ENCODE results near the gene PITRM1.
"Not testable (repeated sequence)": the region's sequence is repeated elsewhere in the genome, so short reads cannot be mapped to it uniquely, and the experiment has no call there.

The PITRM1 gene

DNA sequence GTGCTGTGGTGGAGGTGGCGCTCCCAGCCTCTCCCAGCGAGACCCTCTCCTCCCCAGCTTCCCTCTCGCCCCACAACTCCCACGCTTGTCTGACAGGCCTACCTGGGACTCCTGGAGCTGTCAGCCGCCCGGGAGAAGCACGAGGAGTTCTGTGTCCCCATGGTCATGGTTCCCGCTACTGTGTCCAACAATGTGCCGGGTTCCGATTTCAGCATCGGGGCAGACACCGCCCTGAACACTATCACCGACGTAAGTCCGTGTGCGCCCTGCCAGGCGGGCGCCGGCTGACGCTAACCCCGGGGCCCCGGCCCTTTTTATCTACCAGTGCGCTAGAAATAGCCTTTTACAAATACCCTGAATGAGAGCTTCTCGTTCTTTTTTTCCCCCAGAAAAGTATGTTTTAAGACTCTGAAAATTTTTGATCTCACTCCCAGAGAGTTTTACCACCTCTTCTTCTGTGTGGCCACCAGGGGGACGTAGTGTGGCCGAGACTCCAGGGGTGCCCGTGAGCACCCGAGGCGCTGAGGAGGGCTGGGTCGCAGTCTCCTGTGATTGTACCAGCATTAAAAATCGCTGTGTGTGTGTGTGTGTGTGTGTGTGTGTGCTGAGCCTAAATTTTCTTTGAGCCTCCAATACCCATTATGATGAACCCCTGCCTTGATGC is 52.7 kb downstream of the PITRM1 start:
- peak; percentile 21 for DNase-seq

DNA sequence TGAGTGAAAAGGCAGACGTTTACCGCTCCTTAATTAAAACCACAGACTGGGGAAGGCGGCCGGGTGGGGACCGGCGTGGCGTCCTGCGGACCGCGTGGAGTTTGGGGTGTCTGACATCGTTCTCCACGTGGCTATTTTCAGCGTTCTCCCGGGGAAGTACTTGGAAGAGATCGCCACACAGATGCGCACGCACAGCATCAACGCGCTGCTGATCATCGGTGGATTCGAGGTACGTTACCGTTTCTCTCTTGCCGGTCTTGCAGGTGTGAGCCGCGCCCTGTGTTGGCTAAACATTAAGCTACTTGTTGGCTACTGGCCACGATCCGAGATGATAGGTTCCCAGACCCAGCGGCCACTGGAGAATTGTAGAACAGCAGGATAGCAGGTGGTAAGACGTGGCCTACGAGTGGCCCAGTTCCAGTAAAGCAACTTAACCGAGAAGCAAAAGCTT is 53.9 kb downstream of the PITRM1 start:
- DNase-seq, result no peak

- no peak for DNase-seq
These were observed 55.1 kb downstream of the PITRM1 start for GRCh38 chr10:3117486-3117885.

DNA sequence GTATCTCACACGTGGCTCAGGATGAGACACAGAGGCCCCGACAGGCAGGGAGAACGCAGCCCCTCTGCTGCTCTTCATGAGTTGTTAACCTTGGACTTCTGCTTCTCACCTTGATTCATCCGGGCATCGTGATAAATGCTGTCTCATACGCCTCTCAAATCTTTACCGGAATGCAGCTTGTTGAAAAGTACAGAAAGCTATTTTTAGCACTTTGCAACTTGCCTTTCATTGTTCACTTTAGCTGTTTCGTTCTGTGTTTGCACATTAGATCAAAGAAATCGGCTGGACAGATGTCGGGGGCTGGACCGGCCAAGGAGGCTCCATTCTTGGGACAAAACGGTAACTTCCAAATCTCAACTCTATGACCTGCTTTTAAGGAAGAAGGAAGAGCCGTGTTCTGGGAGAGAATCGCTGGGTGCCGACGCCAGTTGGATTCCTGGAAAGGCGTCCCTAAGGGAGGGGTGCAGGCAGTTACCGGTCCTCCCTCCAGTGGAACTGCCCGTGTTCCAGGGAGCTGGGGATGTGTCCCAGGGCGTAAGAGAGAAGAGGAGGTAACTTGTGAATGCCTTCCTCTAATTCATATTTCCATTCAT is 56.0 kb downstream of the PITRM1 start:
- DNase-seq, result no peak

DNA sequence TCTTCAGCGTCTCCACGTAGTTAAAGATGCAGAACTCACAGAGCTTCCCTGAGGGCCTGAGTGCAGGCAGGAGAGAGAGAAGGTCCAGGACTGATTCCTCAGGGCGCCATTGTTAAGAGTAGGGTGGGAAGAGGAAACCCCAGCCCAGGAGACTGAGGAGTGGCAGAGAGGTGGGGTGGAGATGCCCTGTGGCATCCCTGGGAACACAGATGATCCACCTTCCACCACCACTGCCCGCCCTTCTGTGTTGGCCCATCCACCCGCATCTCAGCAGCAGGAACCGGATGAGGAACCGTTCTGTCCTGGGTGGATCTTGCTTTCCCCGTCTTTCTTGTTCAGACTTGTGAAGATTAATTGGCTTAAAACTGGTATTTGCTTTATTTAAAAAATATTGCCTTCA is 56.9 kb downstream of the PITRM1 start:
- DNase-seq, result no peak

- no peak for DNase-seq
These were observed 59.2 kb downstream of the PITRM1 start for GRCh38 chr10:3113343-3113720.

- DNase-seq, result no peak
These were observed 60.9 kb downstream of the PITRM1 start for GRCh38 chr10:3111621-3112163.

DNA sequence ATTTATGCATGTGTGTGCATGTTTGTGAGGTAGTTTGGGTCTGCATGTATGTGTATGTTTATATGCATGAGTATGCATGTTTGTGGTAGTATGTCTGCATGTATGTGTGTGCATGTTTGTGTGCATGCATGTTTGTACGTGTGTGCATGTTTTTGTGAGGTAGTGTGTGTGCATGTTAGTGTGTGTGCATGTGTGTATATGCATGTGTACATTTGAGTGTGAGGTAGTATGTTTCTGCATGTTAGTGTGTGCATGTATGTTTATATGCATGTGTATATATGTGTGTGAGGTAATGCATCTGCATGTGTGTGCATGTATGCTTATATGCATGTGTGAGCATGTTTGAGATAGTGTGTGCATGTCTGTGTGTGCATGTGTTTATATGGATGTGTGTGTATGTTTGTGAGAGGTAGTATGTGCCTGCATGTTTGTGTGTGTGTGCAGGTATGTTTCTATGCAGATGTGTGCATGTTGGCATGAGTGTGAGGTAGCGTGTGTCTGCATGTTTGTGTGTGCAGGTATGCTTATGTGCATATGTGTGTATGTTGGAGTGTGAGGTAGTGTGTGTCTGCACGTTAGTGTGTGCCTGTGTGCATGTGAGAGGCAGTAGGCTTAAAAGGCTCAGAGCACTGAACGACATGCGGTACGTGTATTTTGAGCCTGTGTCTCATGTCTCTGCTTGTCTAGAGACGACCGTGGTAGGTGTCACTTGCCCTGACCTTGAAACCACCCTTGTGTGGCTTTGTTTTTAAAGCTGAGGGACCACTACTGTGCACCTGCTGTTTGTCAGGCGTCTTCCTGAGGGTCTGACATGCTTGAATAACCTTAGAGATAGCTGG is 61.6 kb downstream of the PITRM1 start:
- DNase-seq, result no peak

DNA sequence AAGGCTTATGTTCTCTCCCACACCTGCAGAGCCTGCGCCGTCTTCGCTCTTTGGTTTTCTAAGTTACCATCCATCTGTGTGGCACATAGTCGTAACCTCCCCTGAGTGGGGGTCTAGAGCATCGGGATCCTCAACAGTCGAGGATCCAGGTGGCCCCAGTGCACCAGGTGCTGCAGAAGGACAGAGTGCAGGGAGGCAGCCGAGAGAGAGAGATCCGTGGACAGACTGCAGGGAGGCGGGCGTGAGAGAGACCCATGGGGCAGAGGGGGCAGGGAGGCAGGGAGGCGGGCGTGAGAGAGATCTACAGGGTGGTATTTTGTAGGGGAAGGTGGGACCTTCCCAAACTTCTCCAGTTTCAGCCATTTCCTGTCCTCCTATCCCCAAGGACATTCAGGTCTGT is 62.9 kb downstream of the PITRM1 start:
- DNase-seq, result no peak

GRCh38 chr10:3109196-3109595 is 63.4 kb downstream of the PITRM1 start:
- DNase-seq, result no peak

DNA sequence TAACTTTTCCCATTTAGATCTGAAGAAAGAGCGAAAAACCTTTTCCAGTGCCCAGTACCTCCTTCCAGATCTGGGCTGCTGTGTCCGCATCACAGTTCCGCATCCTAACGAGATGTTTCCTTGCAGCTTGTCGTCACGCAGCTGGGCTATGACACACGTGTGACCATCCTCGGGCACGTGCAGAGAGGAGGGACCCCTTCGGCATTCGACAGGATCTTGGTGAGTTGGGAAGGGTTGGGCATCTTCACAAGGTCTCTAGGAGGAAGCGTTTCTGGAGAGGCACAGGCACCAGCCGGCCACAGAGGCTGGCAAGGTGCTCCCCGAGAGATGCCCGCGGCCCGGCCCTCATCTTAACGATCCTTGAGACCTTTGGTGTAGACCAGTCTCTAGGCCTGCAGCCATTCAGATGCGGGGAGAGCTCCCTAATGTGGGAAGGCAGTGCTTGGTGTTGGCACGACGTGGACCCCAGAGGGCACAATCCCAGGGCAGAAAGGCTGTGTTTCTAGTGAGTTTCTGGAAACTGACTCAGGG is 63.9 kb downstream of the PITRM1 start:
- no peak for DNase-seq

DNA sequence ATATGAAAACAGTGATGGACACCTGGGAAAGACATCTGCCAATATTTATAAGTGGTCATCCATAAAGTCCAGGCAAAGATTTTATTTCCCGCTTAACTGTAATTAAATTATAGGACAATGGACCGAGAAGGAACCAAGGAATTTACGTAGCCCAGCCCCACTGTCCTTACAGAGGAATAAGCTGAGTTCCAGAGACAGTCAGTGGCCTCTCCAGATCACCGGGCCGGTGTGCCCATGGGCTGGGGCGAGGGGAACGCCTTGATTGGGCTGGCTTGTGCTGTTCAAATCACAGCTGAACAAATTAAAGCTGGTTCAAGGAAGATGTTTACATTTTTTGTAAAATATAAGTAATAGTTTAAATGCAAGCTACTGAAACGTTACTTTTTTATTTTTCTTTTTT is 64.5 kb downstream of the PITRM1 start:
- DNase-seq, result no peak

GRCh38 chr10:3107426-3107961 is 65.1 kb downstream of the PITRM1 start:
- peak; percentile 70 for DNase-seq

GRCh38 chr10:3106928-3107425 is 65.6 kb downstream of the PITRM1 start:
- DNase-seq, result peak; percentile 19

GRCh38 chr10:3106328-3106727 is 66.3 kb downstream of the PITRM1 start:
- not testable (repeated sequence) for DNase-seq

- no peak for DNase-seq
These were observed 66.7 kb downstream of the PITRM1 start for GRCh38 chr10:3105905-3106304.

DNA sequence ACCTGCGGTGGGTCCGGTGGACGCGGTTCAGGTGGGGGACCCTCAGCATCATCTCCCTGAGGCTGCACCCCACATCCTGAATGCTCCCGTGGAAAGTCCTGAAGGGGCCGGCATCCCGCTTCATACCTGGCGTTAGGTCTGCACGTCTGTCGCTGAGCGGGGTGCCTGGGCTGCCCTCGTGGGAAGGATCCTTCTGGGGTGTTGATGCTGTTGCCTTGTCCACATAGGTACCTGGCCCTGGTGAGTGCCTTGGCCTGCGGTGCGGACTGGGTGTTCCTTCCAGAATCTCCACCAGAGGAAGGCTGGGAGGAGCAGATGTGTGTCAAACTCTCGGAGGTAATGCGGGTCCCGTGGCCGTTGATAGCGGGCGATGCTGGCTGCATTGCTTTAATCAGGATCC is 67.4 kb downstream of the PITRM1 start:
- DNase-seq, result no peak

DNA sequence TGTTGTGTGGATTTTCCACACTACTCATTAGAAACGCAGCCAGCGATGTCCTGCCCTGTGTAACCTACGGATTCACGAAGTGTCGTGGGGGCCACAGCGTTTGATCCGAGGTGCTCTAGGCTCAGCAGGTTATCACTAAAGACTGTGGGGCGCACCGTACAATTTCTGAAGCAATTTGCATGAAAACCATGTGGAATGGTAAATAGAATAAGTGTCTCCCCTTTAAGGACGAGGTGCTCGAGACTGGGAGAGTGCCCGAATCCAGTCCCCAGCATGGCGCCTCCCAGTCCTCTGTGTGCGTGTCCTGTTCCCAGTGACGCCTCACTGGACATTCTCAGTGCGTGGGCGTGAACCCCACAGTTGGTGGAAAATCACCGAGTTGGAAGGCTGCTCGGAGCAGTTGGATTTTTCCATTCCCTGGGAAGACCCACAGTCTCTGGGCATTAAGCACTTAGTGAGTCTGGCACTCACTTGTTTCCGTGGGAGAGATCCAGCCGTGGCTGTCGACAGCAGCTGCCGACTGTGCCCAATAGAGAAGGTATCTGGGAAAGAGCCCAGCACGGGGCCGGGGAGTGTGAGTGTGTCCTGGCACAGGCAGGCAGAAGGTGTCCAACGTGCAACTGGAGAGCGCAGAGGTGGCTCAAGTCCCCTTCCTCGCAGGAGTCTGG is 68.2 kb downstream of the PITRM1 start:
- no peak for DNase-seq

- DNase-seq, result no peak
These were observed 68.9 kb downstream of the PITRM1 start for GRCh38 chr10:3103646-3104045.

DNA sequence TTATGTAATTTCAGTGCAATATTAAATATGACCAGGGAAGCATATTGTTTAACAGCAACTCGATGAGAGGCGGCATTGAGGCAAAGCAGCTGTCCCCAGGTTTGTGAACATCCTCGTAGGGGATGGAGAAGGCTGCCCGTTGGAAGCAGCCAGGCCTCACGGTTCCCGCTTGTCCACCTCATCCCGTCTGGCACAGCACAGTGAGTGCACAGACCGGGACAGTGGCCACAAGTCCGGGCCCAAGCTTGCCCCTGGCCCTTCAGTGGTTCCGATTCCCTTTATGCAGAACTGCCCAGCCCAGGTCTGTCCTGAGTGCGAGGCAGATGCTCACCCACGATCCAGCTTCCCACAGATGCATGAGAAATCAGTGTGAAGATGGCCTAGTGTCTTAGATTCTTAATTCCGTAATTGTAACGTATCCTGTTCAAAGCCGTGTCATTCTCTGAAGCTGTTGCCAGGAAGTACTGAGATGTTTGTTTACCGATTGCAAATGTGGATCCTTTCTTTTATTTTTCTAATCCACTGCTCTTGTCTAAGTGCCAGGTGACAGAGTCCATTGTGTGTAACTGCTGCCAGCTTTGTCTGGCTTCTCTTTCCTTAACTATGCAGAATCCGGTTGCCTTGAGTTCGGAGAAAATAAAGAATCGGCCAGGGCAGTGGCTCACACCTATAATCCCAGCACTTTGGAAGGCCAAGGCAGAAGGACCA is 69.7 kb downstream of the PITRM1 start:
- DNase-seq, result no peak

- DNase-seq, result no peak
These were observed 71.5 kb downstream of the PITRM1 start for GRCh38 chr10:3100856-3101640.

Measured in fibroblast of skin of scalp (primary cell).